Muscle of leg (tissue), 11 donors: ENCODE data around the gene LCMT2. TPM values are rescaled to one million over a fixed set of nuclear protein-coding genes. Genes with fewer than 3 reads are reported as not detected.
"Not testable (repeated sequence)": the region's sequence is repeated elsewhere in the genome, so short reads cannot be mapped to it uniquely, and the experiment has no call there.

Source experiments
- DNase-seq: peaks from one replicate; pipeline ENCODE4 v3.0.0; 2013
- H3K27ac ChIP-seq: one replicate; pipeline ENCODE4 v1.5.1; 2013; ENCODE audit warnings: mild to moderate bottlenecking, low read length, control low read depth
- H3K27me3 ChIP-seq: one replicate; pipeline ENCODE4 v1.6.1; 2013; ENCODE audit warnings: low read length; ENCODE audit not compliant: control insufficient read depth, insufficient read depth
- H3K36me3 ChIP-seq: one replicate; pipeline ENCODE4 v1.6.1; 2013; ENCODE audit warnings: low read length; ENCODE audit not compliant: control insufficient read depth, insufficient read depth
- H3K4me1 ChIP-seq: one replicate; pipeline ENCODE4 v1.6.1; 2013; ENCODE audit warnings: low read length; ENCODE audit not compliant: control insufficient read depth, insufficient read depth
- H3K4me3 ChIP-seq: one replicate; pipeline ENCODE4 v1.5.1; 2013; ENCODE audit warnings: low read length, control low read depth
- H3K9me3 ChIP-seq: replicated peaks from 2 replicates; pipeline ENCODE4 v1.6.1; 2013; ENCODE audit warnings: low read depth, low read length; ENCODE audit not compliant: control insufficient read depth
- WGBS: methylation state at CpG from one replicate; pipeline ENCODE4 v1.1.5; 2013; ENCODE audit warnings: missing lambda C conversion rate; ENCODE audit not compliant: insufficient coverage; 5-methylcytosine and 5-hydroxymethylcytosine counted together
- polyA plus RNA-seq, 8 donors: library from polyadenylated mRNA; unstranded; fragments of 120-200 nt; gene quantifications; one replicate each; pipeline versions ENCODE4 v1.2.1 to v1.2.3, GENCODE V29; 2013; ENCODE audit warnings: inconsistent platforms in 1 of 8, low replicate concordance in 1 of 8; ENCODE audit not compliant: insufficient read length in 8 of 8, insufficient read depth in 1 of 8
- total RNA-seq: library from RNA; stranded (reverse); fragments of 120-200 nt; gene quantifications from one replicate; pipeline ENCODE4 v1.2.4, GENCODE V29; 2013

The LCMT2 gene
- total and polyA plus RNA-seq, 9 donors, result 5.8 to 9.0 (median 7.4) TPM

DNA sequence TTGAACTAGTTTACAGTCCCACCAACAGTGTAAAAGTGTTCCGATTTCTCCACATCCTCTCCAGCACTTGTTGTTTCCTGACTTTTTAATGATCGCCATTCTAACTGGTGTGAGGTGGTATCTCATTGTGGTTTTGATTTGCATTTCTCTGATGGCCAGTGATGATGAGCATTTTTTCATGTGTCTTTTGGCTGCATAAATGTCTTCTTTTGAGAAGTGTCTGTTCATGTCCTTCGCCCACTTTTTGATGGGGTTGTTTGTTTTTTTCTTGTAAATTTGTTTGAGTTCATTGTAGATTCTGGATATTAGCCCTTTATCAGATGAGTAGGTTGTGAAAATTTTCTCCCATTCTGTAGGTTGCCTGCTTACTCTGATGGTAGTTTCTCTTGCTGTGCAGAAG is 40.7 kb downstream of the LCMT2 start:
- WGBS, result no CpG with 5 or more reads among the region's 3 CpGs
- H3K4me1 ChIP-seq, H3K27ac ChIP-seq, H3K9me3 ChIP-seq, DNase-seq, H3K36me3 ChIP-seq, H3K4me3 ChIP-seq: not testable (repeated sequence)
- peaks cover 27% of the 10 kb centered on the region for H3K27me3 ChIP-seq

GRCh38 chr15:43287254-43287653 is 43.1 kb downstream of the LCMT2 start:
- H3K4me1 ChIP-seq, result no peaks in the 10 kb centered on the region
- H3K27me3 ChIP-seq, result peaks cover 8% of the 10 kb centered on the region
- WGBS, result 81% methylated on average over 11 of the region's 15 CpGs
- no peaks in the 10 kb centered on the region for H3K9me3 ChIP-seq
- DNase-seq, result no peak
- no peaks in the 10 kb centered on the region for H3K36me3 ChIP-seq
- H3K4me3 ChIP-seq, result no peak overlapping the region
- H3K27ac ChIP-seq, result no peak overlapping the region

DNA sequence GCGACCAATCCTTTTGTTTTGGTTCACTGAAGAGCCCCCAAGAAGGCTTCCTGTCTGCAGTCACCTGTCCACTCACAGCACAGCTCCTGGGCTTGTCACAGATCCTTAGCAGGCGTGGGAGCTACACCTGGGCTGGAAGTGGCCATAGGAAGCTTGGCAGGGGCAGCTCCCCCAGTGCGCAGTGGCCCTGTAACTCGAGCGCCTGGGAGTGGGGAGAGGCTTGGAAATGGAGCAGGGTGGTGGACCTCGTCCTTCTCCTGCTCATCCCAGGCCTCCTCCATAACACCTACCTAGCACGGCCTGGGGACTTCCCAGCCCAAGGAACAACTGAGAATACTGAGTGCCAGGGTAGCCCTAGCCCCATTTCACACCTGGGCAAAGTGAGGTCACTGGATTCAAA is 44.3 kb downstream of the LCMT2 start:
- Histone ChIP-seq H3K4me1 (no peaks in the 10 kb centered on the region), H3K9me3 (no peaks in the 10 kb centered on the region), H3K27ac (no peak overlapping the region), H3K36me3 (no peaks in the 10 kb centered on the region), H3K27me3 (peaks cover 5% of the 10 kb centered on the region), H3K4me3 (no peak overlapping the region)
- 49% methylated on average over 3 of the region's 7 CpGs for WGBS
- DNase-seq, result no peak

DNA sequence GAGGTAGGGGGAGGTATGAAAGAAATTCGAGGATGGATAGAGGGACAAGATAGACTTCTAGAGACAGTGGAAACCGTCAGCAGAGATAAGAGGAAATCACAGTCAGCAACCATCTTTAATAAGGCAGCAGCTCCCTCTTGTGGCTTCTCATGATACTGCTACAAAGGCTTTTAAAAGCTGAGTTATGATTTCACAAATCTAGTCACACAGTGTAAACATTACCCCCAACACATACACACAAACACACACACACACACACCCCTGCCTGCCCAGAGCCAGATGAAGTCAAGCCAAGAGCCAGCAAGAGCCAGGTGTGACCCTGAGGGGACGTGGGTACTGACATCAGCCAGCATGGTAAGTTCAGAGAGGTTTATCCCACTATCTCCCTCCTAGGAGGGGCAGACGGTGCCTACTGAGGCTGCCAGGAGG is 44.8 kb downstream of the LCMT2 start:
- no peaks in the 10 kb centered on the region for H3K9me3 ChIP-seq
- DNase-seq, result peak; percentile 75
- no peaks in the 10 kb centered on the region for H3K36me3 ChIP-seq
- WGBS, result 0% methylated on average over 2 of the region's 4 CpGs
- peaks cover 5% of the 10 kb centered on the region for H3K27me3 ChIP-seq
- no peaks in the 10 kb centered on the region for H3K4me1 ChIP-seq
- no peak overlapping the region for H3K4me3 ChIP-seq
- H3K27ac ChIP-seq, result no peak overlapping the region

DNA sequence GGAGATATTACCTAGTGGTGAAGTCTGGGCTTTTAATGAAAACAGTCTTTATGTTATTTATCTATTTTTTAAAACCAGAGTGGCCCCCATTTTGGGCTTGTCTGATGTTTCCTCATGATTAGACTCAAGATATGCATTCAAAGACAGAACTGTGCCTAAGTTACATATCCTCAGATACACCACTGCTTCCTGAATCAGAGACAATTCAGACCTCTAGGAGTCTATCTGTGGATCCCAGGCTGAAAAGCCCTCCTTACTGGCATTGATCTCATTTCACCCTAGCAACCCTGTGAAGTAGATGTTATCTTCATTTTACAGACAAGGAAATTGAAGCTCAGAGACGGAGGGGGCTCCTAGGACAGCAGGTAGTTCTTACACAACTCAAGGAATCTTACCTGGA is 46.8 kb downstream of the LCMT2 start:
- Histone ChIP-seq H3K9me3 (no peaks in the 10 kb centered on the region), H3K4me1 (no peaks in the 10 kb centered on the region), H3K36me3 (no peaks in the 10 kb centered on the region), H3K4me3 (no peak overlapping the region), H3K27ac (no peak overlapping the region), H3K27me3 (peaks cover 5% of the 10 kb centered on the region)
- DNase-seq, result no peak
- no CpG with 5 or more reads among the region's 1 CpG for WGBS

GRCh38 chr15:43281926-43282602 is 48.3 kb downstream of the LCMT2 start:
- Histone ChIP-seq H3K27me3 (peaks cover 2% of the 10 kb centered on the region), H3K9me3 (no peaks in the 10 kb centered on the region), H3K4me3 (no peak overlapping the region), H3K27ac (no peak overlapping the region), H3K36me3 (no peaks in the 10 kb centered on the region), H3K4me1 (no peaks in the 10 kb centered on the region)
- no peak for DNase-seq
- 87% methylated on average over 6 of the region's 12 CpGs for WGBS

DNA sequence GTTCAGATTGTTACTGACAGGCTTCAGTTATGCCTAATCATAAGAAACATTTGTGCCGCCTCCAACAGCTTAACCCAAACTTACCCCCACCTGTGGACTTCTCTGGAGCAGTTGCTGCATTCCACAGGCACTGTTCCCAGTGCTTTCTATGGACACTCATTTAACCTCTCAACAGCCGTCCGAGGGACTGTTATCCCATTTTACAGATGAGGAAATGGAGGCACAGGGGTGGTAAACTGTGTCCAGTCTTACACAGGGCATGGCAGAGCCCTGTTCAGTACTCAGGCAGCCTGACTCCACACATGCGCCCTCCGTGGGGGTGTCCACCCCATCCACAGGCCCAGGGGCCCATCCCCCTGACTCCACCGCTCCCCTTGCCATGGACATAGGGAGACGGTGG is 49.4 kb downstream of the LCMT2 start:
- H3K4me1 ChIP-seq, result peaks cover 3% of the 10 kb centered on the region
- H3K9me3 ChIP-seq, result no peaks in the 10 kb centered on the region
- WGBS, result 71% methylated on average over 1 of the region's 7 CpGs
- H3K27ac ChIP-seq, result no peak overlapping the region
- no peaks in the 10 kb centered on the region for H3K36me3 ChIP-seq
- H3K4me3 ChIP-seq, result no peak overlapping the region
- H3K27me3 ChIP-seq, result no peaks in the 10 kb centered on the region
- peak; percentile 25 for DNase-seq

GRCh38 chr15:43279496-43279895 is 50.9 kb downstream of the LCMT2 start:
- Histone ChIP-seq H3K27me3 (no peaks in the 10 kb centered on the region), H3K4me1 (peaks cover 4% of the 10 kb centered on the region), H3K9me3 (no peaks in the 10 kb centered on the region), H3K4me3 (no peak overlapping the region), H3K36me3 (no peaks in the 10 kb centered on the region), H3K27ac (no peak overlapping the region)
- WGBS, result 72% methylated on average over 4 of the region's 7 CpGs
- DNase-seq, result no peak

GRCh38 chr15:43278869-43279268 is 51.5 kb downstream of the LCMT2 start:
- 83% methylated on average over 1 of the region's 11 CpGs for WGBS
- H3K27me3 ChIP-seq, result no peaks in the 10 kb centered on the region
- H3K27ac ChIP-seq, result no peak overlapping the region
- no peaks in the 10 kb centered on the region for H3K36me3 ChIP-seq
- H3K4me1 ChIP-seq, result peaks cover 6% of the 10 kb centered on the region
- H3K4me3 ChIP-seq, result no peak overlapping the region
- no peak for DNase-seq
- no peaks in the 10 kb centered on the region for H3K9me3 ChIP-seq

- no peak for DNase-seq
- Histone ChIP-seq H3K4me3 (no peak overlapping the region), H3K27ac (no peak overlapping the region), H3K36me3 (no peaks in the 10 kb centered on the region), H3K9me3 (no peaks in the 10 kb centered on the region), H3K27me3 (no peaks in the 10 kb centered on the region), H3K4me1 (peaks cover 13% of the 10 kb centered on the region)
- 41% methylated on average over 4 of the region's 4 CpGs for WGBS
These were observed 52.5 kb downstream of the LCMT2 start for GRCh38 chr15:43277901-43278300.
